GM19193 (cell line): ENCODE measurements around the gene AGFG2.

Source experiments
- POLR2A ChIP-seq: IDR thresholded peaks from 4 replicates; pipeline ENCODE4 v1.6.1; 2011; ENCODE audit not compliant: insufficient read depth, insufficient read length; ENCODE audit errors: extremely low read depth

AGFG2 gene

GRCh38 chr7:100516135-100516812 is 22.7 kb upstream of the AGFG2 start:
- no peak for TF ChIP-seq POLR2A

GRCh38 chr7:100517305-100517704 is 21.7 kb upstream of the AGFG2 start:
- no peak for TF ChIP-seq POLR2A

GRCh38 chr7:100519580-100519979 is 19.4 kb upstream of the AGFG2 start:
- TF ChIP-seq POLR2A = no peak

GRCh38 chr7:100520138-100520537 is 18.9 kb upstream of the AGFG2 start:
- no peak for TF ChIP-seq POLR2A

- TF ChIP-seq POLR2A = no peak
Measured at GRCh38 chr7:100521076-100521475, 17.9 kb upstream of the AGFG2 start.

- TF ChIP-seq POLR2A = no peak
Measured at GRCh38 chr7:100532165-100533022, 6.6 kb upstream of the AGFG2 start.

- no peak for TF ChIP-seq POLR2A
Measured at GRCh38 chr7:100538348-100538653, 702 bp upstream of the AGFG2 start.

GRCh38 chr7:100539436-100540006 is 518 bp downstream of the AGFG2 start:
- no peak for TF ChIP-seq POLR2A

GRCh38 chr7:100540073-100540723 is 1.2 kb downstream of the AGFG2 start:
- TF ChIP-seq POLR2A = no peak

- no peak for TF ChIP-seq POLR2A
Measured at GRCh38 chr7:100543586-100543985, 4.6 kb downstream of the AGFG2 start.

GRCh38 chr7:100544386-100544785 is 5.4 kb downstream of the AGFG2 start:
- TF ChIP-seq POLR2A = no peak

GRCh38 chr7:100544967-100545359 is 6.0 kb downstream of the AGFG2 start:
- TF ChIP-seq POLR2A = no peak

GRCh38 chr7:100545360-100546128 is 6.5 kb downstream of the AGFG2 start:
- peak; percentile 52 for TF ChIP-seq POLR2A

GRCh38 chr7:100546129-100546925 is 7.3 kb downstream of the AGFG2 start:
- TF ChIP-seq POLR2A = no peak
